K562 (cell line): Measurements from ENCODE around the gene SLC6A8. TPM values are rescaled to one million over a fixed set of nuclear protein-coding genes. Genes with fewer than 3 reads are reported as not detected.
A peak's percentile ranks its signal among the peaks of the same experiment; 100 is the strongest.

ENCODE experiments used
- SAP30 ChIP-seq: fragments of 200-600 bp; sonication (generic); IDR thresholded peaks from 2 replicates; pipeline ENCODE4 v1.6.1; 2012; ENCODE audit warnings: borderline replicate concordance, low read depth, mild to moderate bottlenecking, moderate library complexity, low read length, control low read depth, inconsistent platforms; ENCODE audit not compliant: insufficient read depth, poor library complexity, severe bottlenecking
- polyA plus RNA-seq, 8 experiments: library from polyadenylated mRNA; depleted of rRNA in 4 of 8; stranded (reverse) in 5 of 8; unstranded in 3 of 8; fragments of >200 nt; fragmentation: Nextera tagmentation in 2 of 8; fragmentation: Illumina TruSeq in 1 of 8; extraction: Ambion mirVana in 2 of 8; extraction: Trizol in 1 of 8; gene quantifications; 2 replicates each; pipeline versions ENCODE4 v1.2.1 to v1.2.3, GENCODE V29; 2011 to 2014; ENCODE audit warnings: inconsistent platforms in 1 of 8, missing spikeins in 1 of 8
- total RNA-seq, 7 experiments: library from RNA; depleted of rRNA in 6 of 7; stranded (reverse); fragments of >200 nt in 6 of 7; fragmentation: Illumina TruSeq in 2 of 7; extraction: Trizol in 2 of 7; gene quantifications; 2 replicates each; pipeline versions ENCODE4 v1.2.1 to v1.2.3, GENCODE V29; 2011 to 2021; ENCODE audit warnings: low replicate concordance in 1 of 7
- TF ChIP-seq, protein P1 (sequence below), 2 experiments: fragments of 450-650 bp; IDR thresholded peaks; 2 replicates each; pipeline ENCODE4 v1.6.1; 2016; ENCODE audit warnings: mild to moderate bottlenecking in 2 of 2, borderline replicate concordance in 1 of 2, low read depth in 1 of 2, moderate library complexity in 1 of 2
- TF ChIP-seq, protein P2 (sequence below): fragments of 200-800 bp; sonication (Bioruptor generic); IDR thresholded peaks from 2 replicates; pipeline ENCODE4 v1.6.1; 2017; ENCODE audit warnings: missing genetic modification characterization, missing compliant biosample characterization
- TF ChIP-seq, protein P3 (sequence below), 2 experiments: fragments of 450-650 bp; formaldehyde crosslinking in 1 of 2; IDR thresholded peaks; 2 replicates each; pipeline versions ENCODE4 v1.4.0 to v1.6.1; 2014 to 2020; ENCODE audit warnings: mild to moderate bottlenecking in 2 of 2, borderline replicate concordance in 1 of 2, low read depth in 1 of 2

SLC6A8 gene
- total and polyA plus RNA-seq, 9 of the 15 experiments (the other 6 are each of a cell fraction or from before 2014, with no cell fraction given): 0.68 to 144 (median 34.3) TPM

DNA sequence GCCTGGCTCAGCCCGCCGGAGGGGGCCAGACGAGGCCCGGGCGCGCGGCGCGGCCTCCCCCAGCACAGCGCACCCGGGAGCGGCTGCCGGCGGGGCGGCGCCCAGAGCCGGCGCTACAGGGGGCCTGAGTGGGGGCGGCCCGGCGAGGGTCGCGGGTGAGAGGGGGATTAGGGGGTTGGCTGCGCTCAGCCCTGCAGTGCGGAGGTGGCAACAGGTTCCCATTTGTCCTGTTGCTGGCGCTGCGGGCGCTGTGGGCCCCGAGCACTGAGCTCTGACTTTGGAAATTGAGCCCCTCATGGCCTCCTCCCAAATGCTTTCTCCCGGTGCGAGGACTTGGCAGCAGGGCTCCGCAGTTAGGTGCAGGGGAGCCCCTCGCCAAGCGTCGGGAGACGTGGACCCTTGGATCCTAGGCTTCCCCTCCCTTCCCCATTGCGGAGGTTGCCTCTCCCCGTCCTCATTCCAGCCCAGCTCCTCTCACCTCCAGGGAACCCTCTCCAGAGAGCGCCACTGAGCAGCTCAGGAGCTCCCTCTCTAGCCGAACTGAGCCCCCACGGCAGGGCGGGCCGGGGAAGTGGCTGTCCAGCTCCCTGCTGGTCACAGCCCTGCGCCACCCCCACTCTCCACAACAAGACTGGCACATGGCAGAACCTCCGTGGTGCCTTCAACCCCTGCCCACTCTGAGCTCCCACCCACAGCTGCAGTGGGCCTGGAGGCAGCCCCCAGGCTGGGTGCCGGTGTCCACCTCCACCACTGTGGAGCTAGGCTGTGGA is 43.2 kb upstream of the SLC6A8 start (continued):
- TF ChIP-seq, protein P1, sequence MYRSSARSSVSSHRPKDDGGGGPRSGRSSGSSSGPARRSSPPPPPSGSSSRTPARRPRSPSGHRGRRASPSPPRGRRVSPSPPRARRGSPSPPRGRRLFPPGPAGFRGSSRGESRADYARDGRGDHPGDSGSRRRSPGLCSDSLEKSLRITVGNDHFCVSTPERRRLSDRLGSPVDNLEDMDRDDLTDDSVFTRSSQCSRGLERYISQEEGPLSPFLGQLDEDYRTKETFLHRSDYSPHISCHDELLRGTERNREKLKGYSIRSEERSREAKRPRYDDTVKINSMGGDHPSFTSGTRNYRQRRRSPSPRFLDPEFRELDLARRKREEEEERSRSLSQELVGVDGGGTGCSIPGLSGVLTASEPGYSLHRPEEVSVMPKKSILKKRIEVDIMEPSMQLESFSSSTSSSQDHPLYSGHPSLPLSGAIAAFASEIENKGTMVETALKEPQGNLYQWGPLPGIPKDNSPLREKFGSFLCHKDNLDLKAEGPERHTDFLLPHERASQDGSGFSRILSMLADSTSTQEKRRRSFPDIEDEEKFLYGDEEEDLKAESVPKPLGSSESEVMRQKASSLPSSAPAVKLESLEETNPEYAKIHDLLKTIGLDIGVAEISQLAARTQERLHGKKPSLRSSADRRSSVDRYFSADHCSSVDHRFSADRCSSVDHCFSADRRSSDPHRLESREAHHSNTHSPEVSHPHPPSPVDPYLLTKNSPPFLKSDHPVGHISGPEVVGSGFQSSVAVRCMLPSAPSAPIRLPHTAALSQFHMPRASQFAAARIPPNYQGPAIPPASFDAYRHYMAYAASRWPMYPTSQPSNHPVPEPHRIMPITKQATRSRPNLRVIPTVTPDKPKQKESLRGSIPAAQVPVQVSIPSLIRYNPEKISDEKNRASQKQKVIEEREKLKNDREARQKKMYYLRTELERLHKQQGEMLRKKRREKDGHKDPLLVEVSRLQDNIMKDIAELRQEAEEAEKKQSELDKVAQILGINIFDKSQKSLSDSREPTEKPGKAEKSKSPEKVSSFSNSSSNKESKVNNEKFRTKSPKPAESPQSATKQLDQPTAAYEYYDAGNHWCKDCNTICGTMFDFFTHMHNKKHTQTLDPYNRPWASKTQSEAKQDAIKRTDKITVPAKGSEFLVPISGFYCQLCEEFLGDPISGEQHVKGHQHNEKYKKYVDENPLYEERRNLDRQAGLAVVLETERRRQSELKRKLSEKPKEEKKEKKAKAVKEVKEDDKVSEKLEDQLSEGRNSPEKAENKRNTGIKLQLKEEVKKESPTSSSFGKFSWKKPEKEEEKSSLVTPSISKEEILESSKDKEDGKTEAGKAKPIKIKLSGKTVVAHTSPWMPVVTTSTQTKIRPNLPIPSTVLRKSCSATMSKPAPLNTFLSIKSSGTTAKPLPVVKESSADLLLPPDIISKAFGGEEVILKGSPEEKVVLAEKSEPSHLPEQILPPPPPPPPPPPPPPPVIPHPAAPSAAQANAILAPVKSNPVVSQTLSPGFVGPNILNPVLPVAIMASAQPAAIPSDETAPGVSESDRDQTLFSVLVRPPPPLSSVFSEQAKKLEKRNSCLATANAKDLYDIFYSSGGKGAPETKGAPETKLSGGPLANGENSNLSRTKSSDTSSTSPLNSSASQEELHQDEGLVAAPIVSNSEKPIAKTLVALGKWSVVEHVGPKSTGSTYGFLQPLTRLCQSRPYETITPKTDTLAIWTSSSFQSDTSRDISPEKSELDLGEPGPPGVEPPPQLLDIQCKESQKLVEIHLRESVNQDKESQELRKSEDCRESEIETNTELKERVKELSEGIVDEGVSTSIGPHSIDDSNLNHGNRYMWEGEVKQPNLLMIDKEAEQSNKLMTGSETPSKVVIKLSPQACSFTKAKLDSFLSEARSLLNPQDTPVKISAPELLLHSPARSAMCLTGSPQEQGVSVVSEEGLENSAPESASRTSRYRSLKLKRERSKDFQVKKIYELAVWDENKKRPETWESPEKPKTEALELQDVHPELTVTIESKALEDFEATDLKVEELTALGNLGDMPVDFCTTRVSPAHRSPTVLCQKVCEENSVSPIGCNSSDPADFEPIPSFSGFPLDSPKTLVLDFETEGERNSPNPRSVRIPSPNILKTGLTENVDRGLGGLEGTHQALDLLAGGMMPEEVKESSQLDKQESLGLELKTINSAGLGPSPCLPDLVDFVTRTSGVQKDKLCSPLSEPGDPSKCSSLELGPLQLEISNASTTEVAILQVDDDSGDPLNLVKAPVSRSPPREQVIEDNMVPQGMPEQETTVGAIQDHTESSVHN (IDR thresholded peaks at IDR 0.05; ENCODE audit: borderline replicate concordance in 1 of 2, low read depth in 1 of 2): no peak
- TF ChIP-seq, protein P2, sequence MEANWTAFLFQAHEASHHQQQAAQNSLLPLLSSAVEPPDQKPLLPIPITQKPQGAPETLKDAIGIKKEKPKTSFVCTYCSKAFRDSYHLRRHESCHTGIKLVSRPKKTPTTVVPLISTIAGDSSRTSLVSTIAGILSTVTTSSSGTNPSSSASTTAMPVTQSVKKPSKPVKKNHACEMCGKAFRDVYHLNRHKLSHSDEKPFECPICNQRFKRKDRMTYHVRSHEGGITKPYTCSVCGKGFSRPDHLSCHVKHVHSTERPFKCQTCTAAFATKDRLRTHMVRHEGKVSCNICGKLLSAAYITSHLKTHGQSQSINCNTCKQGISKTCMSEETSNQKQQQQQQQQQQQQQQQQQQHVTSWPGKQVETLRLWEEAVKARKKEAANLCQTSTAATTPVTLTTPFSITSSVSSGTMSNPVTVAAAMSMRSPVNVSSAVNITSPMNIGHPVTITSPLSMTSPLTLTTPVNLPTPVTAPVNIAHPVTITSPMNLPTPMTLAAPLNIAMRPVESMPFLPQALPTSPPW (CRISPR knock-in tag): peak; percentile 36
- TF ChIP-seq, protein P3, sequence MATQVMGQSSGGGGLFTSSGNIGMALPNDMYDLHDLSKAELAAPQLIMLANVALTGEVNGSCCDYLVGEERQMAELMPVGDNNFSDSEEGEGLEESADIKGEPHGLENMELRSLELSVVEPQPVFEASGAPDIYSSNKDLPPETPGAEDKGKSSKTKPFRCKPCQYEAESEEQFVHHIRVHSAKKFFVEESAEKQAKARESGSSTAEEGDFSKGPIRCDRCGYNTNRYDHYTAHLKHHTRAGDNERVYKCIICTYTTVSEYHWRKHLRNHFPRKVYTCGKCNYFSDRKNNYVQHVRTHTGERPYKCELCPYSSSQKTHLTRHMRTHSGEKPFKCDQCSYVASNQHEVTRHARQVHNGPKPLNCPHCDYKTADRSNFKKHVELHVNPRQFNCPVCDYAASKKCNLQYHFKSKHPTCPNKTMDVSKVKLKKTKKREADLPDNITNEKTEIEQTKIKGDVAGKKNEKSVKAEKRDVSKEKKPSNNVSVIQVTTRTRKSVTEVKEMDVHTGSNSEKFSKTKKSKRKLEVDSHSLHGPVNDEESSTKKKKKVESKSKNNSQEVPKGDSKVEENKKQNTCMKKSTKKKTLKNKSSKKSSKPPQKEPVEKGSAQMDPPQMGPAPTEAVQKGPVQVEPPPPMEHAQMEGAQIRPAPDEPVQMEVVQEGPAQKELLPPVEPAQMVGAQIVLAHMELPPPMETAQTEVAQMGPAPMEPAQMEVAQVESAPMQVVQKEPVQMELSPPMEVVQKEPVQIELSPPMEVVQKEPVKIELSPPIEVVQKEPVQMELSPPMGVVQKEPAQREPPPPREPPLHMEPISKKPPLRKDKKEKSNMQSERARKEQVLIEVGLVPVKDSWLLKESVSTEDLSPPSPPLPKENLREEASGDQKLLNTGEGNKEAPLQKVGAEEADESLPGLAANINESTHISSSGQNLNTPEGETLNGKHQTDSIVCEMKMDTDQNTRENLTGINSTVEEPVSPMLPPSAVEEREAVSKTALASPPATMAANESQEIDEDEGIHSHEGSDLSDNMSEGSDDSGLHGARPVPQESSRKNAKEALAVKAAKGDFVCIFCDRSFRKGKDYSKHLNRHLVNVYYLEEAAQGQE (IDR thresholded peaks at IDR 0.05; ENCODE audit: borderline replicate concordance): peak; percentile 22; the same call in 1 of the 2 replicates
- TF ChIP-seq, protein P3 (CRISPR knock-in tag; IDR thresholded peaks at IDR 0.05; ENCODE audit: low read depth): no peak
- no peak for TF ChIP-seq SAP30
